Mesenchymal stem cell (in vitro differentiated cells and primary cell): Measurements from ENCODE around the gene CBFA2T2.

Source experiments
- DNase-seq: peaks from one replicate; pipeline ENCODE4 v3.0.0-alpha.2; 2013
- H2AFZ ChIP-seq: one replicate; pipeline ENCODE4 v1.6.1; 2013; ENCODE audit warnings: low read depth, mild to moderate bottlenecking, control low read depth, inconsistent platforms, low read length, moderate library complexity
- H2AK5ac ChIP-seq: 2 replicates; pipeline ENCODE4 v1.6.1; 2013; ENCODE audit warnings: low read length, moderate library complexity, mild to moderate bottlenecking, inconsistent platforms; ENCODE audit not compliant: severe bottlenecking
- H2BK120ac ChIP-seq: one replicate; pipeline ENCODE4 v1.6.1; 2013; ENCODE audit warnings: low read depth, mild to moderate bottlenecking, inconsistent platforms, low read length, moderate library complexity
- H2BK12ac ChIP-seq, 2 experiments: one replicate each; pipeline ENCODE4 v1.6.1; 2013; ENCODE audit warnings: inconsistent platforms in 2 of 2, low read length in 2 of 2, mild to moderate bottlenecking in 2 of 2, moderate library complexity in 2 of 2, control low read depth in 1 of 2
- H2BK15ac ChIP-seq: one replicate; pipeline ENCODE4 v1.6.1; 2013; ENCODE audit warnings: mild to moderate bottlenecking, low read depth, inconsistent platforms; ENCODE audit not compliant: poor library complexity, severe bottlenecking
- H2BK5ac ChIP-seq: 2 replicates; pipeline ENCODE4 v1.6.1; 2013; ENCODE audit warnings: low read depth, mild to moderate bottlenecking, low read length, control low read depth, inconsistent platforms; ENCODE audit not compliant: poor library complexity, severe bottlenecking
- H3K14ac ChIP-seq, 2 experiments: one replicate each; pipeline ENCODE4 v1.6.1; 2013; ENCODE audit warnings: inconsistent platforms in 2 of 2, low read length in 2 of 2, control low read depth in 1 of 2, mild to moderate bottlenecking in 1 of 2, moderate library complexity in 1 of 2
- H3K18ac ChIP-seq, 2 experiments: one replicate each; pipeline ENCODE4 v1.6.1; 2013; ENCODE audit warnings: inconsistent platforms in 2 of 2, low read length in 2 of 2, control low read depth in 1 of 2, low read depth in 1 of 2, mild to moderate bottlenecking in 1 of 2
- H3K23ac ChIP-seq, 2 experiments: one replicate each; pipeline ENCODE4 v1.6.1; 2013; ENCODE audit warnings: inconsistent platforms in 2 of 2, low read length in 2 of 2, mild to moderate bottlenecking in 2 of 2, moderate library complexity in 2 of 2, control low read depth in 1 of 2
- H3K27ac ChIP-seq: 2 replicates; pipeline ENCODE4 v1.5.1; 2013; ENCODE audit warnings: mild to moderate bottlenecking, moderate library complexity, low read length, control low read depth, inconsistent platforms; ENCODE audit not compliant: poor library complexity, severe bottlenecking
- H3K27me3 ChIP-seq, 2 experiments: 2 replicates each; pipeline versions ENCODE4 v1.6.1 to v1.7.0; 2013; ENCODE audit warnings: low read length in 2 of 2, mild to moderate bottlenecking in 2 of 2, moderate library complexity in 2 of 2, control low read depth in 1 of 2, inconsistent platforms in 1 of 2; ENCODE audit not compliant: control insufficient read depth in 1 of 2, insufficient read depth in 1 of 2
- H3K36me3 ChIP-seq, 2 experiments: 2 replicates each; pipeline versions ENCODE4 v1.6.1 to v1.7.0; 2013; ENCODE audit warnings: low read length in 2 of 2, control low read depth in 1 of 2, inconsistent platforms in 1 of 2, low read depth in 1 of 2, mild to moderate bottlenecking in 1 of 2; ENCODE audit not compliant: insufficient read depth in 2 of 2, control insufficient read depth in 1 of 2
- H3K4ac ChIP-seq, 2 experiments: one replicate each; pipeline ENCODE4 v1.6.1; 2013; ENCODE audit warnings: inconsistent platforms in 2 of 2, low read length in 2 of 2, mild to moderate bottlenecking in 2 of 2, moderate library complexity in 2 of 2, control low read depth in 1 of 2, low read depth in 1 of 2
- H3K4me1 ChIP-seq: 2 replicates; pipeline ENCODE4 v1.6.1; 2013; ENCODE audit warnings: low read depth, low read length, control low read depth; ENCODE audit not compliant: control insufficient read depth, insufficient read depth
- H3K4me2 ChIP-seq: 2 replicates; pipeline ENCODE4 v1.6.1; 2013; ENCODE audit warnings: low read length, mild to moderate bottlenecking, inconsistent platforms; ENCODE audit not compliant: poor library complexity, severe bottlenecking
- H3K4me3 ChIP-seq, 2 experiments: 2 replicates each; pipeline versions ENCODE4 v1.5.1 to v1.7.0; 2013; ENCODE audit warnings: low read length in 2 of 2, mild to moderate bottlenecking in 2 of 2, control low read depth in 1 of 2, low read depth in 1 of 2; ENCODE audit not compliant: insufficient read depth in 1 of 2
- H3K79me1 ChIP-seq: replicated peaks from 2 replicates; pipeline ENCODE4 v1.6.1; 2013; ENCODE audit warnings: mild to moderate bottlenecking, control low read depth, low read length, inconsistent platforms; ENCODE audit not compliant: poor library complexity, severe bottlenecking
- H3K9ac ChIP-seq: 2 replicates; pipeline ENCODE4 v1.7.0; 2013; ENCODE audit warnings: mild to moderate bottlenecking, low read length, moderate library complexity
- H3K9me3 ChIP-seq: 2 replicates; pipeline ENCODE4 v1.7.0; 2013; ENCODE audit warnings: mild to moderate bottlenecking, low read length; ENCODE audit not compliant: control insufficient read depth
- H4K8ac ChIP-seq: one replicate; pipeline ENCODE4 v1.6.1; 2013; ENCODE audit warnings: inconsistent platforms, mild to moderate bottlenecking, low read length, moderate library complexity
- H4K91ac ChIP-seq: one replicate; pipeline ENCODE4 v1.6.1; 2013; ENCODE audit warnings: mild to moderate bottlenecking, low read length, inconsistent platforms
- WGBS: methylation state at CpG from one replicate; pipeline ENCODE4 v1.1.7; 2013; ENCODE audit warnings: mixed read lengths; 5-methylcytosine and 5-hydroxymethylcytosine counted together

The CBFA2T2 gene

DNA sequence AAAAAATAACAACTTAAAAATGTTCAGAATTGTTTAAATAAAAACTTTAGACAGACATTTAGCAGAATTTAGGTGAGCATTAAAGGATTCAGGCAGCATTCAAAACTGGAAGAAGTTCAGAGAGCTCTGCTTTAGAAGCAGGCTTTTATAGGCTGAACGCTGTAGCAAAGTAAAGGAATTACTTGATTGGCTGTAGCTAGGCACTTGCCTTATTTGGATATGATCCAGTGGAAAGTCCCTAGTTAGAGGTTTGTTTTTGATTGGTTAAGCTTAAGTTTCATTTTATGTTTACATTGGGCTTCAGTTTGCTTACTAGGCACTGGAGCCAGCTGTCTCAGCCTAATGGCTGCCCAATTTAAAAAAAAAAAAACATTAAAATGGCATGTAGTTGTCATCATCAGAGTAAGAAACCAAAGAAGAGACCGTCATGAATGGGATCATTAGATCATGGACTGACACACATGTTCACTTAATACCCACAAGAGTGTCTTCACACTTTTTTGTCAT is 65.1 kb downstream of the CBFA2T2 start:
- Histone ChIP-seq H3K79me1 (peaks cover 24% of the 10 kb centered on the region), H2BK15ac (no peak overlapping the region), H3K36me3 (peaks cover 3 to 9% of the 10 kb centered on the region in 2 experiments), H2BK120ac (no peak overlapping the region), H2AFZ (no peak overlapping the region), H3K9me3 (no peaks in the 10 kb centered on the region), H2BK5ac (no peak overlapping the region), H3K27ac (peak overlapping the region; percentile 62), H3K4me3 (no peak overlapping the region), H3K18ac (no peak overlapping the region), H4K91ac (no peak overlapping the region), H2AK5ac (no peak overlapping the region), H3K27me3 (no peaks in the 10 kb centered on the region), H3K23ac (no peak overlapping the region), H3K4ac (no peak overlapping the region), H4K8ac (no peak overlapping the region), H3K4me1 (peaks cover 11% of the 10 kb centered on the region), H3K4me2 (no peak overlapping the region), H2BK12ac (no peak overlapping the region), H3K14ac (no peak overlapping the region), H3K9ac (peak overlapping the region; percentile 45)
- WGBS: 14% methylated on average over 1 of the region's 2 CpGs
- DNase-seq: peak; percentile 98

GRCh38 chr20:33555755-33556154 is 65.9 kb downstream of the CBFA2T2 start:
- Histone ChIP-seq H3K9ac (no peak overlapping the region), H3K27me3 (no peaks in the 10 kb centered on the region), H4K91ac (no peak overlapping the region), H3K9me3 (no peaks in the 10 kb centered on the region), H2BK5ac (no peak overlapping the region), H3K4me1 (peaks cover 11% of the 10 kb centered on the region), H3K27ac (no peak overlapping the region), H3K79me1 (peaks cover 22% of the 10 kb centered on the region), H3K14ac (peak overlapping the region in 1 of 2 experiments; percentile 41), H2AFZ (no peak overlapping the region), H2BK120ac (no peak overlapping the region), H3K4me3 (no peak overlapping the region), H3K18ac (peak overlapping the region in 1 of 2 experiments; percentile 34), H2BK15ac (no peak overlapping the region), H3K23ac (no peak overlapping the region), H2AK5ac (peak overlapping the region; percentile 83), H3K4ac (no peak overlapping the region), H4K8ac (no peak overlapping the region), H3K4me2 (no peak overlapping the region), H3K36me3 (peaks cover under 1 to 6% of the 10 kb centered on the region in 2 experiments), H2BK12ac (peak overlapping the region in 1 of 2 experiments; percentile 78)
- WGBS: 100% methylated on average over 3 of the region's 3 CpGs
- DNase-seq: no peak

DNA sequence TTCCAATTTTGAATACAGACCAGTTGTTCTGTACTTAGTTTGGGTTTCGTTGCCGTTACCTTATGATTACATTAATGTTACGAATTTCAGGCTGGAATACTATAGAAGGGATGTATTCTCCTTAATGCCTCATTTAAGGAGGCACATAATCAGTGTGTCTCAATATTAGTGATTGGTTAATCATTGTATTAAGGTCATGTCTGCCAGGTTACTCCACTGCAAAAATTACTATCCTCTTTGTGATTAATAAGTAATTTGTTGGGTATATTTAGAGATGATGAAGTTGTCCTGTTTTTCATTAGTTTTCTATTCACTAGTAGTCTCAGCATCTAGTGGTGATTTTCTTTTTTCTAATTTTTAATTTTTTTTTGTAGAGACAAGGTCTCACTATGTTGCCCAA is 66.3 kb downstream of the CBFA2T2 start:
- Histone ChIP-seq H3K4me1 (peaks cover 11% of the 10 kb centered on the region), H3K27me3 (no peaks in the 10 kb centered on the region), H3K4ac (no peak overlapping the region), H2BK5ac (no peak overlapping the region), H3K36me3 (peaks cover 0 to 4% of the 10 kb centered on the region in 2 experiments), H3K79me1 (peaks cover 23% of the 10 kb centered on the region), H3K18ac (no peak overlapping the region), H2BK12ac (no peak overlapping the region), H3K4me3 (no peak overlapping the region), H3K9me3 (no peaks in the 10 kb centered on the region), H2AK5ac (no peak overlapping the region), H3K27ac (no peak overlapping the region), H2BK120ac (no peak overlapping the region), H3K14ac (no peak overlapping the region), H4K91ac (no peak overlapping the region), H2BK15ac (no peak overlapping the region), H3K9ac (no peak overlapping the region), H3K23ac (no peak overlapping the region), H4K8ac (no peak overlapping the region), H2AFZ (no peak overlapping the region), H3K4me2 (no peak overlapping the region)
- DNase-seq: no peak
- 100% methylated on average over 1 of the region's 3 CpGs for WGBS

DNA sequence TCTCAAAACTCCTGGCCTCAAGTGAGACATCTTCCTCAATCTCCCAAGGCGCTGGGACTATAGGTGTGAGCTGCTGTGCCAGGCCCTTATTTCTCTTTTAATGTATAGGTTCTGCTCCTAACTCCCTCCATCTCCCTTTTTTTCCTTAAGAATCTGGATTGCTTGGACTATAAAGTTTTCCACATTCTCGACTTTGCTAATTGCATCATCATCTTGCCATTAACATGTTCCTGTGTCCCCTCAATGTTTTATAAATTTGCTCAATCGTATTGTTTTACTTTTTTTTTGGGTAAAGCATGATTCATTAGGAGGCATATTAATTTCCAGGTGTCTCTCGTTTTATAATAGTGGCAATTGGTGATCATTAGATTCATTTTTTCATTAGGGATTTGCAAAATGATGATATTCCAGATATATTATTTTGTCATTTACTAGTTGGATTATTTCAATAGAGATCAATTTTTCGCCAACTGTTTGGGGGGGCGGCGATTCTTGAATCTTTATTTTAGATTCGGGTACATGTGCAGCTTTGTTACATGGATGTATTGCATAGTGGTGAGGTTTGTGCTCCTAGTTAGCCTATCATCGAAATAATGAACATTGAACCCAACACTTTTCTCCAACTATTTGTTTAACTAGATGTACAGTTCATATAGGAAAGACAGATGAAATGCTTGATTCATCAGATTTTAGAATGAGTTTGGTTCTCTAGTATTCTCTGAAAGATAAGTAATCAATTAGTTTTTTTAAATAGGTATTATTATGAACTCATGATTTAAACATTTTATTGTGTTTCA is 68.7 kb downstream of the CBFA2T2 start:
- H2BK120ac ChIP-seq: no peak overlapping the region
- H3K27ac ChIP-seq: no peak overlapping the region
- H3K4me1 ChIP-seq: peaks cover 11% of the 10 kb centered on the region
- 99% methylated on average over 8 of the region's 9 CpGs for WGBS
- H3K9ac ChIP-seq: no peak overlapping the region
- no peak overlapping the region for H3K4me3 ChIP-seq
- no peak overlapping the region for H3K4ac ChIP-seq
- no peaks in the 10 kb centered on the region for H3K27me3 ChIP-seq
- H3K4me2 ChIP-seq: no peak overlapping the region
- no peak for DNase-seq
- no peak overlapping the region for H2AK5ac ChIP-seq
- H2AFZ ChIP-seq: no peak overlapping the region
- H3K18ac ChIP-seq: no peak overlapping the region
- H3K14ac ChIP-seq: no peak overlapping the region
- H3K23ac ChIP-seq: no peak overlapping the region
- H2BK5ac ChIP-seq: no peak overlapping the region
- peak overlapping the region in 1 of 2 experiments; percentile 39 for H2BK12ac ChIP-seq
- no peak overlapping the region for H2BK15ac ChIP-seq
- H3K36me3 ChIP-seq: peaks cover 0 to 4% of the 10 kb centered on the region in 2 experiments
- H4K91ac ChIP-seq: no peak overlapping the region
- no peak overlapping the region for H4K8ac ChIP-seq
- no peaks in the 10 kb centered on the region for H3K9me3 ChIP-seq
- peaks cover 20% of the 10 kb centered on the region for H3K79me1 ChIP-seq
